OCI-LY3 (cell line): ENCODE results near the gene ANKRD55.

ENCODE experiments used
- CTCF ChIP-seq: fragments of 200-600, 300-600 bp; sonication (generic); IDR thresholded peaks from 2 replicates; pipeline ENCODE4 v1.5.1; 2014; ENCODE audit warnings: antibody characterized with exemption, low read length, low read depth
- EZH2phosphoT487 ChIP-seq: fragments of 200-600 bp; shearing (Covaris generic); IDR thresholded peaks from 2 replicates; pipeline ENCODE4 v1.6.1; 2018; ENCODE audit warnings: antibody characterized with exemption, mixed run types, low read depth

DNA sequence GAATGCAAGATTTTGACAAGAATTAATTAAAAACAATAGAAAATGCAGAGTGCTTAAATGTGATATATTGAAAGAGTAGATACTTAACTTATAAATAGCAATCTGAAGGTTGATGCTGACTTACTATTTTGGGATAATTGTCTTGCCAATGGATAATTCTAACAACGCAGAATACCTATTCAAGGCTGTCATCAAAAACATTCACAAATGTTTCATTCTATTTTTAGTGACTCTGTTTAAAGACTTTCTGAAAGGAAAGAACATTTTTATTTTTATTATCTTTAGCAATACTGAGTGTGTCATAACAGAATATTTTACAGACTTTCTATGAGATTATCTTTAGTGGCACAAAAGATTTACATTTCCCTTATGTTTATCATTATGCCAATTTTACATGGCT lies 38.1 kb downstream of the ANKRD55 start:
- TF ChIP-seq CTCF (no peak), EZH2phosphoT487 (no peak)
